IPS-NIHi7 (cell line): ENCODE measurements around the gene HDAC7.

ENCODE experiments used
- DNase-seq: peaks from one replicate; pipeline ENCODE4 v3.0.0; 2012; ENCODE audit warnings: mixed read lengths; ENCODE audit errors: extremely low spot score

Gene HDAC7

GRCh38 chr12:47795121-47795813 is 24.4 kb downstream of the HDAC7 start:
- DNase-seq: no peak

DNA sequence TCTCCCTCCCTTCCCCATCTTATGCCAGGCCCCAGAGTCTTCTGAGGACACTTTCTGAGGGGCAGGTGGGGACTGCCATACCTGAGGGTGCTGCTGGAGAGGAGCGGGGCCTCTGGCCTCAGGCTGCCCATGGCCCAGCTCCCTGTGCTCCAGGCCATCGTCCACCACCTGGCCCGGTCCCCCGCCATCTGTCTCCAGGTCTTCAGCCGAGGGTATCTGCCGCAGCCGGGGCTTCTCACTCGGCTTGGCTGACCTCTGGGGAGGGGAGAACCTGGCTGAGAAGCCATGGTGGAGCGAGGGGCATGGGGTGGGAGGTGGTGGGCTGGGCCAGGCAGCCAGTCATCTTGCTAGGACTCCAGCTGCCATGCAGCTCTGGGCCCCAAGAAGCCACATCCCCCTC is 25.0 kb downstream of the HDAC7 start:
- no peak for DNase-seq

DNA sequence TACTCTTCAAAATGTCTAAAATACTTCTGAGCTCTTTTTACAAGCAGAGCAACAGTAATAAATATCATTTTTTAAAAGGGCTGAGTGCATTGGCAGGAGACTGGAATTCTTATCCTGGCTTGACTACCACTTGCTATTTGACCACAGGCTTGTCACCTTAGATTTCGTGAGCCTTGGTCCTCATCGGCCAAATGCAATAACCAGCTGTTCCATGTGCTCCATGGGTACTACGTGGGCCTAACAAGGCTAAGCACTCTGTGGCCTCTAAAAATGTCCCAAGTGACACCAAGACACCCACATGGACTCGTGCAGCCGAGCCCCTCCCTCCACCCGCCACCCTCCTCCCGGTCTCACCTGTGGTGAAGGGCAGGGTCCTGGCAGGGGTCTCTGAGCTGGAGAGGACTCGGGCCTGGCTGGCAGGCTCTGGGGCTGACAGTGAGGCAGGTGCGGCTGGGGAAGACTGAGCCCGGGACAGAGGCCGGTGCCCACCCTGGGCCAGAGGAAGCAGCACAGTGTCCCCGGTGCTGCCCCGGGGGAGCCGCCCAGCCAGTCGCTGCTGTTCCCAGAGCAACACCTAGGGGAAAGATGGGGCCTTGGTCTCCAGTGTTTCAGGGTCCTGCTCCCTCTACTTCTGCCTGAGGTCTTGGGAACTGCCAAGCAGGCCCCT is 26.6 kb downstream of the HDAC7 start:
- no peak for DNase-seq

DNA sequence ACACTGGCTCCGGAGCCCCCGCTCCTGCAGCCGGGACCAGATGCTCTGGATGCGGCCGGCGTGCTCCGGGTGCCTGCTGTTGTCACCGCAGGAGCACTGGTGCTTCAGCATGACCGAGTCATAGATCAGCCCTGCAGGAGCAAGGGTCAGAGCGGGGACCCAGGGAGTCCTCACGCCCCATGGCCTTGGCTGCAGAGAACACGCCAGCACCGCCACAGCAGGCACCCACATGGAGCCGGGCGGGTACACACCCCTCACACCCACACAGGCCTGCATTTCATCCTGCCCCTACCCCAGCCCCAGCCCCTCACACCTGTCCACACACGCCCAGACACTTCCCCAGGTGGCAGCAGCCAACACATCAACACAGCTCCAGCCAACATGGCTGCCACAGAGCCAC is 27.8 kb downstream of the HDAC7 start:
- no peak for DNase-seq

- DNase-seq: no peak
These were observed 28.4 kb downstream of the HDAC7 start for GRCh38 chr12:47791351-47791746.

- no peak for DNase-seq
These were observed 28.9 kb downstream of the HDAC7 start for GRCh38 chr12:47790676-47791350.

DNA sequence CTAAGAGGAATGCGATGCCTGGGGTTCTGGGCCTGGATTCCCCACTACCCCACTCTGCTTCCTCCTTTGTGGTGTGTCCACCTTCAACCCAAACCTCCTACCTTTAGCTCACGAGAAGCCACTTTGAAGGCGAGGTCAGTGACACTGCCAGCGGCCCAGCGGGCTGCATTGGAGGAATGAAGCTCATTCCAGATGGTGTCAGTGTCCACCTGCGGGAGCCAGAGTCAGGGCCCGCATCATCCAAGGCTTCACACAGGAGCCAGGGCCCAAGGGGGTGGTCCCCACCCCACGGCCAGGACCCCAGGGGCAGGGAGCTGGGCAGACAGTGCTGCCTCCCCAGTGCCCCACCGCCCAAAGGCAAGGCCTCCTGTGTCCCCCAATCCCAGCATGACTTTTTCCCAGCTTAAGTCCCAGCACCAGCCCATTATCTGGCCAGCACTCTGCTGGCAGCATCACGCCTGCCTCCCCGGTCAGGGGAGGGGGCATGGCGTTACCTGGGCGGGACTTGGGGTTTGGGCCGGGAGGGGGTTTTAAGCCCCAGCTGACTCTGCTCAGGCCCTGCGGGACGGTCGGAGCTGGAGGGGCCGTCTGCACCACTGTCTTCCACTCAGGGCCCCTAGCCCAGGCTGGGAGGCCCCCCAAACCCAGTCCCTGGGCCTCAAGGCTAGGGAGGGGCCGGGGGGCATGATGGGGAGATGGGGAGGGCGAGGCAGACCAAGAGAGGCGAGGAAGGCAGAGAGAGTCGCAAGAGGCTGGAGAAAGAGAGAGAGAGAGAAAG is 29.8 kb downstream of the HDAC7 start:
- DNase-seq: no peak

GRCh38 chr12:47789141-47789540 is 30.6 kb downstream of the HDAC7 start:
- no peak for DNase-seq

DNA sequence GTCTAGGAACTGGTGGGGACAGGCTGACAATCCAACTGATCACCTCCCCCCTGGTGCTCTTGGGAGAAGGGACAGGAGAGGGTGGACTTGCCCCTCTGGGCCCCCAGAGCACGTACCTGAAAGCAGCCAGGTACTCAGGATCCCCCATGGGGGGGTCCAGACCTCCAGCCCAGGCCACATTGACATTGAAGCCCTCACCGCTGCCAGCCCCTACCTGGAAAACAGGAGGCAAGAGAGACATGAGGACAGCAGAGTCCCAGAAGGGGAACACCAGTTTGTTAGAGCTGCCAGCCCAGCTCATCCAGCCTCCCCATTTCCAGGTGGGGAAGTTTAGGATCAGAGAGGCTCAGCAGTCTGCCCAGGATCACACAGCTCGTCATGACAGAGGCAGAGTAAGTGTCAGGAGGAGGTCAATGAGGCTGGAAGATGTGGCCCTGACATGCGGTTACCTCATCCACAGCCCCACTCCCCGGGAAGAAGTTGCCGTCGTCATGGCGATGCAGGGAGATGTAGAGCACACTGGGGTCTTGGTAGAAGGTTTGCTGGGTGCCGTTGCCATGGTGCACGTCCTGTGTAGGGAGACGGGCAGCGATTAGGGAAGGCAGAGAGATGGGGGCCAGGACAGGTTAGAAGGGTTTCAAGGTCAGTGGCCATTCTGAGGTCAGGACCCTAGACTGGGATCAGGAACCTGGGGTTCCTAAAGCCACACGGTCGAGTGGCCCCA is 31.9 kb downstream of the HDAC7 start:
- DNase-seq: no peak

DNA sequence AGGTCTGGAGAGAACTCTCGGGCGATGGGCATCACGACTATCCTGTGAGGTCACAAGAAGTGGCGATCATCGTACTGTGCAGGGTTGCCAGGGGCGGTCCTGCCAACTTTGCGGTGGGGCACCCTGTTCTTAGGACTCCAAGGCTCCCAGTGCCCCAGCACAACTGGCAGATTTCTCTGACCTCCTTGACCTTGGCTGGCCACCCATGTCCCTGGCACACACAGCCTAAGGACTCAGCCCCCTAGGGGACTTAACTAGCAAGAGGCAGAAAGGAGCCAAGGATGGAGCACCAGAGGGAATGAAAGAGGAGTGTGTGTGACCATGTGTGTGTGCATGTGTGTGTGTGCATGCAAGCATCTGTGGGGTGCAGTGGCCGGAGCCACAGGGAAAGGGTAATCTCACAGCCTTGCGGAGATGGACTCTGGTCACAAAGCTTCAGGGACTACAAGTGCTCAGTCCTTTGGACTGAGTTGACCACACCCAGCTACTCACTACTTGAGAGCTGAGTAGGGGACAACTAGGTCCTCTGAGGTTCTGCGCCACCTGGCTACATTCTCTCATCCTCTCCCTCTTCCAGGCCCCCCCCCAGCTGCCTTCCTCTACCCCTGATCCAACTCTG is 32.9 kb downstream of the HDAC7 start:
- DNase-seq: no peak

- DNase-seq: no peak
These were observed 33.6 kb downstream of the HDAC7 start for GRCh38 chr12:47785887-47786661.

DNA sequence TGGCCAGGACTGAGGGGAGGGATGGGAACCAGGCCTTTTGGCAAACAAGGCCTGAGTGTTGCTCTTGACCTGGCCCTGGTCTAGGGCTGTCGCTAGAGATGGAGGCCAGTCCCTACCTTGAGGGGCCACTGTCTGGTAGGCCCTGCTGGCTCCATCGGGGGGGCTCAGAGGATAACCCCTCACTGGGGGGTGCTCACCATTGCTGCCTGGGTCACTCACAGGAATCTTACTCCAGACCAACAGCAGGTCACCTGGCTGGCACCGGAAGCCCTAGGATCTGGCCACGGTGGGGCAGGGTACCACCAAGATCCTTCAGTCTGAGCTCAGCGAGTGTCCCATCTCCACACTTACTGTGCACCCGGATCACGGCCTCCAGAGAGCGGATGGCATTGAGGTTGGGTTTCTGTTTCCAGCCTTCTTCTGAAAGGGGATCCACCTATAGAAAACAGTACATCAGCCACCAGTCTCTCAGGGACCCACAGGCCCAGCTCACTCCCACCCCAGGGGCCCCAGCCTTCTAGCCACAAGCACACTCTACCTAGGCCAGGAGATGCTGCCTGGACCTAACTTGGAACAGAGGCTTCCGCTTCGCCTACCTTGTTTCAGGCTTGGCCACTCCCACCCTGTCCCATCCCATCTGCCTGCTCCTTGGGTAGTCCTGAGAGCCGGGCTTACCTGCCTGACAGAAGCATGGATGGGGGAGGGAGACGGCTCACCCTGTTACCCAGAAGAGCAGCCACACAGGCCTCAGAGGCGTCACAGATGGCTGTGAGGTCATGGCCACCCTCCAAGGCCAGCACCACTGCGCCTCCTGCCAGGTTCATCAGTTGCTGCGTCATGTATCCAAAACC is 34.4 kb downstream of the HDAC7 start:
- DNase-seq: no peak

DNA sequence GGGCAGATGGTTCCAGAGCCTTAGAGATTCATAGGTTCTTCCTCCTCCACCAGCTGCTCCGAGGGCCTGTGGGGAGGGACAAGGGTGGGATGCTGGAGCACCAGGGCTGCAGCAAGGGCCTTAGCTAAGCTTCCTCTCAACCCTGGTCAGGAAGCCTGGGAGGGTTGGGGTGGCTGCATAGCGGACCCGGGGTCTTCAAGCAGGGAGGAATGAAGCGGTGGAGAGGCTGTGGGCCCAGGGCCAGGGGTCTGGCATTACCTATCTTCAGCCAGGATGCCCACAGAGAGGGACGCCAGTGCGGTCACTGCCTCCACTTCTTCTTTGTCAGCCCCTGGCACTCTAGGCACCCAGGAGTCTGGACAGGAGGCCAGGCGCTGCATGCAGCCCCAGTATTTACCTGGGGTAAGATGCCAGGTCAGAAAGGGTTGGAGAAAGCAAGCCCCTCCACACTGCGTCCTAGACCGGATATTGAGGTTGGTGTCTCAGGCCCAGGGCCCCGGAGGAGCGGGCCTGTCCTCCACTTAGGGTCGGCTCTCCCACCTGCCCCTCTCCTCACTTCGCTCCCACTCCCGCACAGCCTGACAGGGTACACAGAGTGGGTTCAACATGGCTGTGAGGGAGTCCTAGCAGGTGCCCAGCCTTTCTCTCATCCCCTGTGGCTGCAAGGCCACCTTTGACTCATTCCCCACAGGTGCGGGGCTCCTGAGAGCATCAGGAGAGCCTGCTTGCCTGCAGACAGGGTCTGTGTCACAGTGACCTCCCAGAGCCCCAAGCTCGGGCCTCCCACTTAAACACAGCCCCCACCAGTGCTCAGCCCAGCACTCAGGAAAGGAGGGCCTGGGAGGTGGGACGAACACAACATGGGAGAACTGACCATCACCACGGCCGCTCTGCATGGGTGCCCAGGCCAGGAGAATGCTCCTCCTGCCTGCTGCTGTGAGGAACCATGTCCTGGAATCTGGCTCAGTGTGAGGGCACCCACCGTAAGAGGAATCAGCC is 35.6 kb downstream of the HDAC7 start:
- no peak for DNase-seq

- no peak for DNase-seq
These were observed 36.5 kb downstream of the HDAC7 start for GRCh38 chr12:47783024-47783755.

DNA sequence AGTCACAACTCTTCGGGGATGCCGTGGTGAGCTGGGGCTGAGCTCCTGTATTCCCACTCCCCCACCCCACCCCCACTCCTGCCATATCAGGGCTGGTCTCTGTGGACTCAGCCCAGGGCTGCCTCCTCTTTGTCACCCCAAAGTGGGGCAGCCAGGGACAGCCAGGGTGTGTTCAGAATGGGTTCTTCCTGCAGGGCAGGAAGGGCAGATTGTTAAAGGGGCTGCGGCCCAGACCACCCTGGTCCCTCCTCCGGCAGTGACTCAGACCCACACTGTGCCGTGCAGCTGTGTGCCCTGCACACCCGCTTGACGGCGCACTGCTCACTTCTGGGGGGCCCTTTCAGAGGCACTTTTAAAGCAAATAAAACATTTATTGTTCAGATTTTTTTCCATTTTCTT is 37.3 kb downstream of the HDAC7 start:
- DNase-seq: no peak

DNA sequence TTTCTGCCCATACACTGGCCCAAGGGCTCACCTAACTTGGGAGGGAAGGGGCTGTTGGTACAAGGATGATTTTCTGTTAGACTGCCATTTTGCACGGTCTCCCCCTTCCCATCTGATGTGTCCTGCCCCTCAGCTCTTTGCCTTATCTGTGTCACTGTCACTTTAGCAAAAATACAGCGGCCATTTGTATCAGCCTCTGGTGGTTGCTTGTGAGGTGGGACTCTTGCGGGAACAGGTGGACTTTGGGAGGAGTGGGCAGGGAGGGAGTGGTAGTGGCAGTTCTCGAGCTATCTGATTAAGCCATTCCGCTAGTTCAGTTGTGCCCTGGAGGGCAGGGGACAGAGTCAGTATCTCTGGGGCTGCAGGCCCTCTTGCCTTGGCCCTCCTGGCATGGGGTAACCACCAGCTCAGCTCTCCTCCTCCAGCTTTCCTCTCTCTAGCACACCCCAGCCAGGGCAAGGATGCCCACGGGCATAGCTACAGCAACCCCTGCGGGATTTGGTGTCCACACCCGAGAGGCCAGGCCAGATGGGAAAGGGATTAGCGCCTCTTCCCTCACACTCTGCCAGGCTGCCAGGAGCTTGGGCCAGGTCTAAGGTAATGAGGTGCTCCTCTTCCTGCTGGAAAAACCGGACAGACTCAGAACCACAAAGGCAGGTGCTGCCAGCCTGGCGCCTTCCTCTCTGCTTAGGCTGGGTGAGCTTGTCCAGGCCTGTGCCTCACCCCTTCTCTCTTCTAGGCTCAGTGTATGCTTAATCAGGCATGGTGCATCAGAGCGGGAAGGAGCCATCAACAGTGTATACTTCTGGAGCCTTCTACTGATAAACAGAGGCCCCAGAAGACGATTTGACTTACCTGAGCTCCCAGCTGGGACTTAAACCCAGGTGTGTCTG is 38.0 kb downstream of the HDAC7 start:
- DNase-seq: no peak
